Measurements from ENCODE around the gene HHATL.

The HHATL gene

GRCh38 chr3:42664438-42664803, 38.2 kb downstream of the HHATL start:
- DNase-seq (ENCODE audit: low spot score), result no peak

GRCh38 chr3:42663581-42664437, 38.8 kb downstream of the HHATL start:
- no peak for DNase-seq (ENCODE audit: low spot score)

GRCh38 chr3:42662813-42663535, 39.6 kb downstream of the HHATL start:
- DNase-seq (ENCODE audit: low spot score), result no peak

DNA sequence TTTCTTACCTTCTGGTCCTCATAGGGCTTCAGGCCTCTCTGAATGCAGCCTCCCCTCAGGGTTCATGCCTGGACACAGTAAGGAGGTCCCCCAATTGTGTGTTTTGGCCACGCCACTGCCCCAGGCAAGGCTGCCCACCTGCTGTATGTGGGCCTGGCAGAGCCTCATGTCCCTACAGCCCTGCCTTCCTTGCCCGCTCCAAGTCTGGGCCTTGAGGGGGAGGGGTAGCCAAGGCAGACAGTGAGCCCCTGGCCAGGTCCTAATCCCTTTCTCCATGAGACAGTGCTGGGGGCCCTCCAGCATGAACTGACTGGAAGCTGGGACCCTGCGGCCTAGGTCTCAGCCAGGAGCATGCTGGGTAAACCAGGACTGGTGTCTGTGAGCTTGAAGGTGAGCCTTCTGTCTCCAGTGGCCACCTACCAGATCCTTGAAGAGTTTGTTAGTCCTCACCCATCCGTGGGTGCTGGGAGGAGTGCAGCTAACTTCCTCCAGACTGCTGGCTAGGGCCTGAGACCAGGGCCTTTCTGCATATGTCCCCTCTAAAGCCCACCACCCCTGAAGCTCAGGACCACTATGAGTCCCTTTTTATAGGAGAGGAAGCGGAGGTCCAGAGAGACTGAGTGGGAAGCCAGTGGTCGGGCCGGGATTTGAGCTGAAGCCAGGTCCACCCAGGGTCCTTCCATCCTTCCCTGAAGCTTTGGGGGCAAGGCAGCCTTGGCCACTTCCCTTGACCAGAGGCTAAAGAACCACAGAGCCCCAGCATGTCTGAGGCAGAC, 40.4 kb downstream of the HHATL start:
- DNase-seq (ENCODE audit: low spot score), result peak; percentile 2

- DNase-seq (ENCODE audit: low spot score), result no peak
These were observed 41.0 kb downstream of the HHATL start for GRCh38 chr3:42661593-42662022.

GRCh38 chr3:42660898-42661297, 41.7 kb downstream of the HHATL start:
- peak; percentile 52 for DNase-seq (ENCODE audit: low spot score)

GRCh38 chr3:42660131-42660715, 42.4 kb downstream of the HHATL start:
- DNase-seq (ENCODE audit: low spot score), result peak; percentile 40

GRCh38 chr3:42659451-42660130, 43.0 kb downstream of the HHATL start:
- DNase-seq (ENCODE audit: low spot score), result peak; percentile 8

GRCh38 chr3:42658771-42659390, 43.7 kb downstream of the HHATL start:
- peak; percentile 5 for DNase-seq (ENCODE audit: low spot score)

- peak; percentile 52 for DNase-seq (ENCODE audit: low spot score)
These were observed 44.4 kb downstream of the HHATL start for GRCh38 chr3:42658091-42658770.

DNA sequence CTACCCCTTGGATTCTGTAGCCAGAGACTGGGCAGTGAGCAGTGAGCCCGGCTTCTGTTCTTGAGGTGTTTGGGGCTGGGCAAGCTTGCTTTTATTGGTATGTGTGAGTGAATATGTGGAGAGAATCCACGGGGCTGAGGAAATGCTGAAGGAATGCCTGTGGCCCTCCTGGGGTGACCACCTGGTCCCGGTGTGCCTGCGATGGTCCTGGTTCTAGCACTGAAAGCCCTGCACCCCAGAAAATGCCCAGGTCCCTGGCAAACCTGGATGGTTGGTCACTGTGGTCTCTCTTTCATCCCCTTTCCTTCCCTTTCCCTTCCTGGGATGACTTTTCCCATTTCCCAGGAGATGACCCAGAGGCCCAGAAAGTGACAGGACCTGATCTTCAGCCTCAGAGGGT, 44.9 kb downstream of the HHATL start:
- no peak for DNase-seq (ENCODE audit: low spot score)

DNA sequence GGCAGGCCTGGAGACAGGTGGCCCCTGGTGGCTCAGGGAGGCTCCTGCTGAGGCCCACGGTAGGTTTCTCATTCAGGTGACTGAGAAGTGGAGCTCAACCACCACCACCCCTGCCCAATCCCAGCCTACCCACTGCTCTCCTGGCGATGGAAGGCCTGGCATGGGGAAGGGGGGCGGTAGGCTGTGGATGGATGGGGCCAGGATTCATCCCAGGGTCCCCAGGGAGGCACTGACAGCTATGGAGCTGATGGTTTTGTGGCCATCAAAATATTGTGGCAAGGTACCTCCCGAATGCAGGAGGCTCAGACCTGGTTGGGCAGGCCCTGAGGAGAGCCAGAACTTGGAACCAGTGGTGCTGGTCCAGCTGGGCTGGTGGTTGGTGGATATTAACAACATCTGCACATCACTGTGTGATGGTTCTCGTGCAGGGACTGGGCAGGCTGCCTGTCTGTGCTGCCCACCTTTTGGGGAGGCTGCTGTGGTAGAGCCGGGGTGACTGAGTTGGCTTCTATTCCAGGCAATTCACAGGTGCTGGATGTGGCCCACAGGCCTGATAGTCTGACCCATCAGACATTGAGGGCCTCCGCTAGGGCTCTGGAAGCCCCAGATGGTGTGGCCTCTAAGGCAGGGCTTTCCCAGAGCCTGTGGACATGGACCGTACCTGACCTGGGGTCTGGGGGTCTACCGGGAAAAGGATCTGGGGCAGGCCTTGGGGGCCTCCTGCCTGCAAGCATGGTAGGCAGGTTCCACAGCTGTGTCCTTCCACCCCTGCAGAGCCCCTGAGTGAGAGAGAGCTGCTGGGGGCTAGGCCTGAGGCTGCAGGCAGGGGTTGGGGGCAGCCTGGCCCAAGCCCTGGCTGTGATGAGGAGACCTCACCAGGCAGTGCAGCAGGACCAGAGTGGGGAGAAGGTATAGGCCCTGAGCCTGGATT, 45.7 kb downstream of the HHATL start:
- no peak for DNase-seq (ENCODE audit: low spot score)

GRCh38 chr3:42655980-42656679, 46.5 kb downstream of the HHATL start:
- DNase-seq (ENCODE audit: low spot score), result peak; percentile 55

DNA sequence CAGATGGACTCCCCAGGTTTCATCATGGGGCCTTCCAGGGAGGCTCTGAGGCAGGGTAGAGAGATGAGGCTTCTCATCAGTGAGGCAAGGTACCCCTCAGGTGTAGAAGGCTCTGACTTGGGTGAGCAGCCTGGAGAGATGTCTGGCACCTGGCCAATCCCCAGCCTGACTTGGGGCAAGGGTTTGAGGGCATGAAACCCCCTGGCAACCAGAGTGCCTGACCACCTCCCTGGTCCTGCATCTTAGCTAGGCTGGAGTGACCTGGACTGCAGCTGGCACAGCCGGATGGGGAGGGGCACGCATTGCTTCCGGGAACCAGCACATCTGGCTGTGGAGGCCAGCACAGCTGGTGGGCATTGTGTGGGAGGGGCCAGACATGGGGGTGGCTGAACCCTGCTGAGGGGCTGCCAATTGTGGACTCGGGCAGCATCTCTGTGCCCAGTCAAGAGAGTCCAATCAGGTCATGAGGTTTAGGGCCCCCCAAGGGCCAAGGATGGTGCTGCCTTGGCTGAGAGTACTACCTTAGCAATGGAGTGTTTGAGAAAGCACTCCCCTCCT, 47.2 kb downstream of the HHATL start:
- DNase-seq (ENCODE audit: low spot score), result peak; percentile 50

DNA sequence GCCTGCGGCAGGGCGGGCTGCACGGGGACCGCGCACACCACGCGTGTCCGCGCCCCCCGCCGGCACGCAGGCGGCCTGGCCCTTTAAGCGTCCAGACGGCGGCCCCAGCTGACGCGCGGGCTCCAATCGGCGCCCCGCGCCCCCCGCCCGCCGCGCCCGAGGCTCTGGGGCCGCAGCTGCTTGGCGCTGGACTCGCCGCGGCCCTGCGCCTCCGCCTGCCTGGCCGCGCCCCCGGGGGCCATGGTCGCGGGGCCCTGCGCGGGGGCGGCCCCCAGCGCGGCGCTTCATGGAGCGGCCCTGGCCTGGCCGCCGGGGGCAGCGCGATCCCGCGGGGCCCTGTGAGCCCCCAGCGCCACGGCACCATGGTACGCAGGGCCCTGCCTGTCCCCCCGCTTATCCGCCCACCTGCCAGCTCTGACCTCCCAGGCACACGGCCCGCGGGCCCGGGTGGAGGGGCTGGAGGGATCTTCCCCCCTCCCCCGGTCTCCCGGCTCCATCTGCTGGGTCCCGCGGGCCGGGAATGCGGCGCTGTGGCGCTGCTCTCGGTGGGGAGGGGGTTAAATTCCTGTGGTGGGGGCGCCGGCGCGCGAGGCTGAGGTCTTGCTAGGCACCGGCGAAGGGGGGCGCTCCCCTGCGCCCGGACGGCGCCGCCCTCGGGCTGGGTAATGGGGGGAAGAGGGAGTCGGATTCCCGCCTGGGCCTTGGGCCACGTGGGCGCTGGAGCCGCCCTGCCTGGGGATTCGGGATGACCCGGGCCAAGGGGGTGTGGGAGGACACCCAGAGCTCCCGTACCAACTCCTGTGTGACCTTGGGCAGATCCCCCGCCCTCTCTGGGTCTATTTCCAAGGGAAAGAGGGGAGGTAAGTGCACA, 48.0 kb downstream of the HHATL start:
- DNase-seq (ENCODE audit: low spot score), result peak; percentile 86

DNA sequence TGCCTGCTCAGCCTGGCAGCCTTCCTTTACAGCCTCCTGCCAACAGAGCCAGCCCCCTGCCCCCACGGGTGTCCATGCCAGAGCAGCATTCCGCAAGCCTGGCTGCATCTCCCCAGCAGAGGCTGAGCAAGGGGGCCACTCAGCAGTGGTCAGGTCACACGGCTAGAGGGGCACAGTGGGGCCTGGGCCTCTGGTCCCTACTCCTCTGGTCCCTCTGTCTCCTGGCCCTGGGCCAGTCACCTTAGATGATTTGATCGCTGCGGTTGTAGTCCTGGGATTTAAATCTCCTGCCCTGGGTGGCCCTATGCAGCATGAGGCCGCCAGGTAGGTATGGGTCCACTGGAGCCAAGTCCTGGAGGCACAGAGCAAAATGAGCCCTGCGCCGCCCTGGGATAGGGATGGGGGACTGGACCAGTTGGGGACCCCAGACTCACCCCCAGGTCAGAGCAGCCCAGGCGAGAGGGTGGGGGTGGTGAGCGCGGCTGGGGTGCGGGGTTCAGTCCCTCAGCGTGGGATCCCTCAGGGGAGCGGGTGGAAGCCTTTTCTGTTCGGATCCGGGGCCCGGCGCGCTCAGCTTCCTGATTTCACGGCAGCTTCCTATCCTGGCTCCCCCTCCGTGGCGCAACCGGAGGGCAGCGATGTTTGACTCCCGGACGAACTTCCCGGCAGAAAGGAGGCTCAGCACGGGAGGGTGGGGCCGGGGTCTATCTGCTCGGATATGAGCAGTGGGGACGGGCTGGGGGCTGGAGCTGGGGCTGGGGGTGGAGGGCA, 48.9 kb downstream of the HHATL start, which contains the start of gene ZBTB47:
ZBTB47 (plus strand) TSS at position 138 of the 771 bp plus-strand sequence. CDS start 4,659 bp downstream, outside the sequence.
- peak; percentile 71 for DNase-seq (ENCODE audit: low spot score)

GRCh38 chr3:42653303-42653559, 49.4 kb downstream of the HHATL start:
- DNase-seq (ENCODE audit: low spot score), result no peak

All from Ammon's horn (tissue), 1 donor.